ENCODE measurements around the gene PAX4. TPM values are rescaled to one million over a fixed set of nuclear protein-coding genes. Genes with fewer than 3 reads are reported as not detected.

PAX4 gene
- total and polyA plus RNA-seq, 4 experiments from 2014 or later, result not detected

DNA sequence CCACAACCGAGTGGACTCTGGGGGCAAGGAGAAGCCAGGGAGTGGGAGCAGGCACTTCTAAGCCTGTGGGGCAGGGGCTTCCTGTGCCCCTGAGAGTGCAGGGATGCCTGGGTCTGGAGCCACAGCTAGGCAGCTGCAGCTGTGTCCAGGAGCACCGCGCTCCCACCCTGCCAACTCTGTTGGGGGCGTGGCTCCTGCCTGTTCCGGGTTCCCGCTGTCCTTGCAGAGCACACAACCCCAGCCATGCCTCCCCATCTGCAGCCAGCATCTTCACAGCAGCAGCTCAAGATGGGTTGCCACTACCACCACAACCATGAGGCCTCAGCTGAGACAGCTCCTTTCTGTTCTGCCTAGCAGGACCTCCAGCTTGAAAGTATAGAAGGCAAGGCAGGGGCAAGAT, 8.6 kb downstream of the PAX4 start:
- ChIA-PET CTCF (ENCODE audit: partially characterized antibody) (no interaction called here), POLR2A (ENCODE audit: partially characterized antibody) (no interaction called here)
- no peaks in the 10 kb centered on the region for H3K4me1 ChIP-seq (ENCODE audit: insufficient read depth, low read length)
- no peak for DNase-seq
- peaks cover 0 to 4% (median 0%) of the 10 kb centered on the region in 8 donors for H3K9me3 Mint-ChIP-seq
- H3K9me3 ChIP-seq (ENCODE audit: control insufficient read depth in 1 of 2, low read length in 2 of 2), result no peaks in the 10 kb centered on the region
- intact Hi-C loops (cut with micrococcal nuclease), result no loop called here
- H3K36me3 ChIP-seq (ENCODE audit: insufficient read depth, low read length), result no peaks in the 10 kb centered on the region
- H3K36me3 Mint-ChIP-seq, result no peaks in the 10 kb centered on the region
- no peaks in the 10 kb centered on the region for H3K4me1 Mint-ChIP-seq
- no peak overlapping the region for H3K4me3 ChIP-seq (ENCODE audit: low read length in 2 of 2)
- H3K27ac Mint-ChIP-seq, result no peak overlapping the region
- H3K4me3 Mint-ChIP-seq, result no peak overlapping the region
- H3K27ac ChIP-seq (ENCODE audit: low read depth, low read length), result no peak overlapping the region
- H3K27me3 Mint-ChIP-seq, result peaks cover 6 to 21% of the 10 kb centered on the region in 2 donors
- no peaks in the 10 kb centered on the region for H3K27me3 ChIP-seq (ENCODE audit: insufficient read depth, low read length)

DNA sequence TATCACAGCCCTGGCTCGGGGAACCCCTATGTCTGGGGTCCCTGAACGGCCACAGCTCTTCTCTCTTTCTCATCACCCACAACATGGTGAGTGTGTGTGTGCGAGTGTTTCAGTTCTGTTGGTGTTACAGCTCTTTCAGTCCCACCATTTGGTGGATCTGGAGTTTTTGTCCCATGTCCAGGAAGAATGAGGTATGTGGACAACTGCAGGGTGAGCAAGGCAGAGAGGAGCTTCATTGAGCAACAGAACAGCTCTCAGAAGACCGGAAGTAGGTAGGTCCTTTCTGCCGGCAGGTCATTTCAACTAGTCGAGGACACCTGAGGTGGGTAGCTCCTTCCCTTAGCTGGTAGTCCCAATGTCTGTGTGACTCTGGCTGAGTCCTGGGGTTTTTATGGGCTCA, 9.5 kb downstream of the PAX4 start:
- Histone ChIP-seq H3K27me3 (ENCODE audit: insufficient read depth, low read length) (no peaks in the 10 kb centered on the region), H3K4me3 (ENCODE audit: low read length in 2 of 2) (no peak overlapping the region), H3K4me1 (ENCODE audit: insufficient read depth, low read length) (no peaks in the 10 kb centered on the region), H3K36me3 (ENCODE audit: insufficient read depth, low read length) (no peaks in the 10 kb centered on the region), H3K9me3 (ENCODE audit: control insufficient read depth in 1 of 2, low read length in 2 of 2) (no peaks in the 10 kb centered on the region), H3K27ac (ENCODE audit: low read depth, low read length) (no peak overlapping the region)
- no peak overlapping the region for H3K4me3 Mint-ChIP-seq
- peaks cover 4 to 17% of the 10 kb centered on the region in 2 donors for H3K27me3 Mint-ChIP-seq
- ChIA-PET POLR2A (ENCODE audit: partially characterized antibody) (no interaction called here), CTCF (ENCODE audit: partially characterized antibody) (no interaction called here)
- peaks cover 0 to 4% (median 0%) of the 10 kb centered on the region in 8 donors for H3K9me3 Mint-ChIP-seq
- DNase-seq, result no peak
- no peak overlapping the region for H3K27ac Mint-ChIP-seq
- no peaks in the 10 kb centered on the region for H3K4me1 Mint-ChIP-seq
- intact Hi-C loops (cut with micrococcal nuclease), result no loop called here
- peaks cover 0 to 3% of the 10 kb centered on the region in 2 donors for H3K36me3 Mint-ChIP-seq

DNA sequence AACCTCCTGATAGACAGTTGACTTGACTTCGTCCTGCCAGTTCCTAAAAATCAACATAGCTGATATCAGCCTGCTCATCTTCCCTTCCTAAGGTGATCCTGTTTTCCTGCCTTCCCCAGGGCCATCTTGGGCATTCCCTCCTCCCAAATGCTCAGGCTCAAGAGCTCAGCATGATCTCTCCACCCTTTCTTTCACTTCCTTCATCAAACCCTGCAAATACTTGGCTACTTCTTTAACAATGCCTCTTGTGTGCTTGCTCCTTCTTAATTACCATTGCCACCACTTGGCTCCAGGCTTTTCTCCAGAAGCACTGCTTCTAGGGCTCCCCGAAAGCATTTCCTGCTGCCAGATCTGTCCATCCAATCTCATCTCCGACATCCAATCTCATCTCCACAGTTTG, 17.1 kb downstream of the PAX4 start:
- no peak overlapping the region for H3K27ac ChIP-seq (ENCODE audit: low read depth, low read length)
- peak overlapping the region in 1 of 7 donors; percentile 57 for H3K27ac Mint-ChIP-seq
- H3K4me1 Mint-ChIP-seq, result no peaks in the 10 kb centered on the region
- H3K27me3 ChIP-seq (ENCODE audit: insufficient read depth, low read length), result no peaks in the 10 kb centered on the region
- H3K4me1 ChIP-seq (ENCODE audit: insufficient read depth, low read length), result no peaks in the 10 kb centered on the region
- H3K4me3 ChIP-seq (ENCODE audit: low read length in 2 of 2), result no peak overlapping the region
- CTCF ChIA-PET (ENCODE audit: partially characterized antibody), result no interaction called here
- H3K4me3 Mint-ChIP-seq, result no peak overlapping the region
- DNase-seq, result no peak
- H3K36me3 Mint-ChIP-seq, result peaks cover 0 to 20% of the 10 kb centered on the region in 2 donors
- no peaks in the 10 kb centered on the region for H3K9me3 Mint-ChIP-seq
- H3K27me3 Mint-ChIP-seq, result no peaks in the 10 kb centered on the region
- intact Hi-C loops (cut with micrococcal nuclease), result no loop called here
- H3K36me3 ChIP-seq (ENCODE audit: insufficient read depth, low read length), result no peaks in the 10 kb centered on the region
- no peaks in the 10 kb centered on the region for H3K9me3 ChIP-seq (ENCODE audit: control insufficient read depth in 1 of 2, low read length in 2 of 2)
- POLR2A ChIA-PET (ENCODE audit: partially characterized antibody), result no interaction called here

DNA sequence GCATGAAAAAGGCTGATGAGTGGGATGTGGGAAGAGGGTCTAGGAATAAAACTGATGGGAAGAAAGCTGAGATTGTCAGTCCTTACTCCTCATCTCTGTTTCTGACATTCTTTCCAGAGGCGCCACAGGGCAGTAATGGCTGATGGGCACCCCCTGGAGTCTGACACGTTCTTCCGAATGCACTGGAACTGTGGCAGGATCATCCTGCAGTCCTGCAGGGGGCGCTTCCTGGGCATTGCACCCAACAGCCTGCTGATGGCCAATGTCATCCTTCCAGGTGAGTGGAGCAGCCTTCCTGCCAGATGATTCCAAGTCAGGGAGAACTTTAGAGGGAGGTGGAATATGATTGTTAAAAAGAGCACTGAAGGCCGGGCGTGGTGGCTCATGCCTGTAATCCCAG, 19.6 kb downstream of the PAX4 start:
- Histone ChIP-seq H3K4me1 (ENCODE audit: insufficient read depth, low read length) (no peaks in the 10 kb centered on the region), H3K27ac (ENCODE audit: low read depth, low read length) (no peak overlapping the region), H3K27me3 (ENCODE audit: insufficient read depth, low read length) (no peaks in the 10 kb centered on the region), H3K36me3 (ENCODE audit: insufficient read depth, low read length) (no peaks in the 10 kb centered on the region), H3K9me3 (ENCODE audit: control insufficient read depth in 1 of 2, low read length in 2 of 2) (no peaks in the 10 kb centered on the region), H3K4me3 (ENCODE audit: low read length in 2 of 2) (no peak overlapping the region)
- H3K9me3 Mint-ChIP-seq, result no peaks in the 10 kb centered on the region
- POLR2A ChIA-PET (ENCODE audit: partially characterized antibody), result no interaction called here
- CTCF ChIA-PET (ENCODE audit: partially characterized antibody), result no interaction called here
- H3K4me1 Mint-ChIP-seq, result no peaks in the 10 kb centered on the region
- intact Hi-C loops (cut with micrococcal nuclease), result no loop called here
- no peak overlapping the region for H3K4me3 Mint-ChIP-seq
- peak overlapping the region in 1 of 7 donors; percentile 9 for H3K27ac Mint-ChIP-seq
- H3K27me3 Mint-ChIP-seq, result no peaks in the 10 kb centered on the region
- peaks cover 0 to 17% of the 10 kb centered on the region in 2 donors for H3K36me3 Mint-ChIP-seq
- DNase-seq, result no peak

DNA sequence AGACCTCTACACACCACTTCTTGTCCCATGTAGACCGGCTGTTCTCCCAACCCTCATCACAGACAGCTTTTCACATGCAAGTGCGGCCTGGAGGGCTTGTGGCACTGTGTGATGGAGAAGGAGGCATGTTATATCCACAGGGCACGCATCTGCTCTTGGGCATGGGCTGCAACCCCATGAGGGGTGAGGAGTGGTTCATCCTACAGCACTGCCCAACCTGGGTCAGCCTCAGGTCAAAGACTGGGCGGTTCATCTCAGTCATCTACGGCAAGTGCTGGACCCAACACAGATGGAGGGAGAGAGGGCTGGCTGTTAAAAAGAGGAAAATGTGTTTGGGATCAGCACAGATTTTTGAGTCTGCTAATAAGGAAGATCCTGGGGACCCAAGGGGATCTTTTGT, 22.2 kb downstream of the PAX4 start:
- no peak for DNase-seq
- H3K27ac Mint-ChIP-seq, result peak overlapping the region in 1 of 7 donors; percentile 43

DNA sequence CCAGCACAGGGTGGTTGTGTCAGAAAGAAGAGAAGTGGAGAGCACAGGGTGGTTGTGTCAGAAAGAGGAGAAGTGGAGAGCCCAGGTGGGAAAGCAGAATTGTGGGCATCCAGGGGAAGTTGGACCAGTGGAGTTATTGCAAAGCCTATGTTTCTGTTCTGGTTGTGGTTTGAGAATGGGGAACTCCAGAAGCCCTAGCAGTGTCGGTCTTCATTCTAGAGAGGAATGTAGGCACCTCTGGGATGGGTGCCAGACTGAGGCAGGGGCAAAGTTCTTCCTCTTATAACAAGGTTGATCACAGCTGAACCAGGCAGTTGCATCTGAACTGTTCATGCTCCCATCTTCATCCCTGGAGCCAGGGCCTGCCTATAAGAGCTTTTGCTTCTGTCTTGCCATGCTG, 23.5 kb downstream of the PAX4 start:
- peaks cover 13% of the 10 kb centered on the region for H3K36me3 ChIP-seq (ENCODE audit: insufficient read depth, low read length)
- H3K4me3 Mint-ChIP-seq, result no peak overlapping the region
- DNase-seq, result no peak
- no peaks in the 10 kb centered on the region for H3K9me3 Mint-ChIP-seq
- peaks cover 15 to 27% of the 10 kb centered on the region in 2 donors for H3K36me3 Mint-ChIP-seq
- H3K4me1 ChIP-seq (ENCODE audit: insufficient read depth, low read length), result peaks cover 6% of the 10 kb centered on the region
- H3K27ac ChIP-seq (ENCODE audit: low read depth, low read length), result no peak overlapping the region
- POLR2A ChIA-PET (ENCODE audit: partially characterized antibody), result no interaction called here
- H3K27ac Mint-ChIP-seq, result peak overlapping the region in 3 of 7 donors; percentile 17 to 67 (median 31)
- CTCF ChIA-PET (ENCODE audit: partially characterized antibody), result no interaction called here
- no peaks in the 10 kb centered on the region for H3K27me3 ChIP-seq (ENCODE audit: insufficient read depth, low read length)
- no peaks in the 10 kb centered on the region for H3K9me3 ChIP-seq (ENCODE audit: control insufficient read depth in 1 of 2, low read length in 2 of 2)
- H3K27me3 Mint-ChIP-seq, result no peaks in the 10 kb centered on the region
- no peak overlapping the region for H3K4me3 ChIP-seq (ENCODE audit: low read length in 2 of 2)
- peaks cover 5 to 17% (median 6%) of the 10 kb centered on the region in 4 donors for H3K4me1 Mint-ChIP-seq
- intact Hi-C loops (cut with micrococcal nuclease), result no loop called here

More for the DNA sequence above, 22.2 kb downstream of the PAX4 start:
- no peaks in the 10 kb centered on the region for H3K4me1 ChIP-seq (ENCODE audit: insufficient read depth, low read length)
- H3K27ac ChIP-seq (ENCODE audit: low read depth, low read length), result no peak overlapping the region
- Mint-ChIP-seq H3K4me1 (peaks cover 0 to 11% (median 0%) of the 10 kb centered on the region in 4 donors), H3K4me3 (no peak overlapping the region), H3K27me3 (no peaks in the 10 kb centered on the region), H3K36me3 (peaks cover 16% of the 10 kb centered on the region in 2 donors), H3K9me3 (no peaks in the 10 kb centered on the region)
- H3K4me3 ChIP-seq (ENCODE audit: low read length in 2 of 2), result no peak overlapping the region
- H3K9me3 ChIP-seq (ENCODE audit: control insufficient read depth in 1 of 2, low read length in 2 of 2), result no peaks in the 10 kb centered on the region
- ChIA-PET CTCF (ENCODE audit: partially characterized antibody) (no interaction called here), POLR2A (ENCODE audit: partially characterized antibody) (no interaction called here)
- H3K36me3 ChIP-seq (ENCODE audit: insufficient read depth, low read length), result peaks cover 11% of the 10 kb centered on the region
- no peaks in the 10 kb centered on the region for H3K27me3 ChIP-seq (ENCODE audit: insufficient read depth, low read length)
- intact Hi-C loops (cut with micrococcal nuclease), result no loop called here

DNA sequence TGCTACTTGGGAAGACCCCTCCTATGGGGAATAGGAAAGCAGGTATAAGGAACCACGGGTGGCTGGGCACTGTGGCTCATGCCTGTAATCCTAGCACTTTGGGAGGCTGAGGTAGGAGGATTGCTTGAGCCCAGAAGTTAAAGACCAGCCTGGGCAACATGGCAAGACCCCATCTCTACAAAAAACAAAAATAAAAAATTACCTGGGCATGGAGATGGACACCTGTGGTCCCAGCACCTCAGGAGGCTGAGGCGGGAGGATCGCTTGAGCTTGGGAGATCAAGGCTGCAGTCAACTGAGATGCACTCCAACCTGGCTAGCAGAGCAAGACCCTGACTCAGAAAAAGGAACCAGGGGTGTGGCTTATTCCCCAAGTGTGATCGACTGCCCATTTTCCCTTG, 25.4 kb downstream of the PAX4 start:
- Mint-ChIP-seq H3K27me3 (no peaks in the 10 kb centered on the region), H3K36me3 (peaks cover 10 to 32% of the 10 kb centered on the region in 2 donors), H3K4me1 (peaks cover 10 to 30% (median 13%) of the 10 kb centered on the region in 4 donors), H3K27ac (no peak overlapping the region), H3K9me3 (no peaks in the 10 kb centered on the region), H3K4me3 (no peak overlapping the region)
- peaks cover 13% of the 10 kb centered on the region for H3K36me3 ChIP-seq (ENCODE audit: insufficient read depth, low read length)
- H3K9me3 ChIP-seq (ENCODE audit: control insufficient read depth in 1 of 2, low read length in 2 of 2), result no peaks in the 10 kb centered on the region
- peaks cover 18% of the 10 kb centered on the region for H3K4me1 ChIP-seq (ENCODE audit: insufficient read depth, low read length)
- POLR2A ChIA-PET (ENCODE audit: partially characterized antibody), result interaction anchor here (0.6 kb wide), 1 partner anchor 18 kb away, joined by 3 read pairs; no protein-coding TSS in a partner anchor
- H3K27me3 ChIP-seq (ENCODE audit: insufficient read depth, low read length), result no peaks in the 10 kb centered on the region
- H3K4me3 ChIP-seq (ENCODE audit: low read length in 2 of 2), result no peak overlapping the region
- intact Hi-C loops (cut with micrococcal nuclease), result no loop called here
- no peak overlapping the region for H3K27ac ChIP-seq (ENCODE audit: low read depth, low read length)
- DNase-seq, result no peak
- CTCF ChIA-PET (ENCODE audit: partially characterized antibody), result no interaction called here

DNA sequence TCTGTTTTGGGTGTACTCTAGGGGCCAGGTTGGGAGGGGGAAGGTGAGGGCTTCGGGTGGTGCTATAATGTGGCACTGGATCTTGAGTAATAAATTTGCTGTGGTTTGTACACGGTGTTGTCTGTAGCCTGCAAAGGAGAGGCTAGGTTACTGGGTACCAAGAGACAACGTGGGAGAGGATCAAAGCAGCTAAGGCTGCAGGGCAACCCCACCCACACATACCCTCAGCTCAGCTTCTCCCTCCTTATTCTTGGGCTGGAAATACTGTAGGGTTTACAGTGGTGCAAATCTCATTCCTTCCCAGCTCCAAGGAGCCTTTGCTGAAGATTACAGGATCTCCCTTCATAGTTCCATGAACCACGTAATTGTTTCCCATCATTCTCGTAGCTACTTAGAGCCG, 26.4 kb downstream of the PAX4 start:
- Histone ChIP-seq H3K9me3 (ENCODE audit: control insufficient read depth in 1 of 2, low read length in 2 of 2) (no peaks in the 10 kb centered on the region), H3K27ac (ENCODE audit: low read depth, low read length) (no peak overlapping the region), H3K36me3 (ENCODE audit: insufficient read depth, low read length) (peaks cover 13% of the 10 kb centered on the region), H3K4me1 (ENCODE audit: insufficient read depth, low read length) (peaks cover 26% of the 10 kb centered on the region), H3K27me3 (ENCODE audit: insufficient read depth, low read length) (no peaks in the 10 kb centered on the region), H3K4me3 (ENCODE audit: low read length in 2 of 2) (no peak overlapping the region)
- Mint-ChIP-seq H3K27me3 (no peaks in the 10 kb centered on the region), H3K4me1 (peaks cover 12 to 40% (median 19%) of the 10 kb centered on the region in 4 donors), H3K9me3 (no peaks in the 10 kb centered on the region), H3K27ac (peak overlapping the region in 3 of 7 donors; percentile 34 to 61 (median 35)), H3K4me3 (peak overlapping the region in 2 of 8 donors; percentile 34 to 52), H3K36me3 (peaks cover 10 to 32% of the 10 kb centered on the region in 2 donors)
- ChIA-PET POLR2A (ENCODE audit: partially characterized antibody) (interaction anchor here (1.1 kb wide), 1 partner anchor 60 kb away, joined by 3 read pairs; the partner anchor contains the start of gene SND1), CTCF (ENCODE audit: partially characterized antibody) (no interaction called here)
- intact Hi-C loops (cut with micrococcal nuclease), result no loop called here
- DNase-seq, result no peak

Data from CD4-positive, alpha-beta memory T cell (primary cell).